WTC11 (cell line): ENCODE results near the gene AGPAT4.
"Not testable (repeated sequence)": the region's sequence is repeated elsewhere in the genome, so short reads cannot be mapped to it uniquely, and the experiment has no call there.

Source experiments
- CBFB ChIP-seq: sonication (generic); formaldehyde crosslinking; IDR thresholded peaks from 2 replicates; pipeline ENCODE4 v1.8.1; 2022; ENCODE audit warnings: mild to moderate bottlenecking, low read depth, missing genetic modification reagents
- CREB1 ChIP-seq: sonication (generic); formaldehyde crosslinking; IDR thresholded peaks from 2 replicates; pipeline ENCODE4 v1.8.0; 2023; ENCODE audit warnings: mild to moderate bottlenecking, missing genetic modification reagents
- GABPB1 ChIP-seq: sonication (generic); formaldehyde crosslinking; IDR thresholded peaks from 2 replicates; pipeline ENCODE4 v1.8.1; 2023; ENCODE audit warnings: mild to moderate bottlenecking, missing genetic modification reagents
- ZNF423 ChIP-seq: fragments of 250-450 bp; sonication (Bioruptor Pico); IDR thresholded peaks from 2 replicates; pipeline ENCODE4 v2.1.2; 2022; ENCODE audit warnings: mild to moderate bottlenecking, moderate library complexity
- TF ChIP-seq, protein P1 (sequence below): sonication (generic); formaldehyde crosslinking; IDR thresholded peaks from 2 replicates; pipeline ENCODE4 v1.8.0; 2022; ENCODE audit warnings: mild to moderate bottlenecking, missing genetic modification reagents
- TF ChIP-seq, protein P2 (sequence below): fragments of 200-600 bp; IDR thresholded peaks from 2 replicates; pipeline ENCODE4 v1.8.0; 2022; ENCODE audit warnings: antibody characterized with exemption
- TF ChIP-seq, protein P3 (sequence below): sonication (generic); formaldehyde crosslinking; IDR thresholded peaks from 2 replicates; pipeline ENCODE4 v1.8.1; 2022; ENCODE audit warnings: mild to moderate bottlenecking, moderate library complexity, missing genetic modification reagents
- TF ChIP-seq, protein P4 (sequence below): sonication (generic); formaldehyde crosslinking; IDR thresholded peaks from 2 replicates; pipeline ENCODE4 v1.8.0; 2022; ENCODE audit warnings: mild to moderate bottlenecking, missing genetic modification reagents
- TF ChIP-seq, protein P5 (sequence below): sonication (generic); formaldehyde crosslinking; IDR thresholded peaks from 2 replicates; pipeline ENCODE4 v1.8.1; 2023; ENCODE audit warnings: mild to moderate bottlenecking, moderate library complexity, missing genetic modification reagents

DNA sequence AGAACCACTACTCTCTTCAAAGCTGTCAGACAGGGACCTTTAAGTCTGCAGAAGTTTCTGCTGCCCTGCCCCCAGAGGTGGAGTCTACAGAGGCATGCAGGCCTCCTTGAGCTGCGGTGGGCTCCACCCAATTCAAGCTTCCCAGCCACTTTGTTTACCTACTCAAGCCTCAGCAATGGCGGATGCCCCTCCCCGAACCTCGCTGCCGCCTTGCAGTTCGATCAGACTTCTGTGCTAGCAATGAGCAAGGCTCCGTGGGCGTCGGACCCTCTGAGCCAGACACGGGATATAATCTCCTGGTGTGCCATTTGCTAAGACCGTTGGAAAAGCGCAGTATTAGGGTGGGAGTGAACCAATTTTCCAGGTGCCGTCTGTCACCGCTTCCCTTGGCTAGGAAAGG is 95.7 kb downstream of the AGPAT4 start:
- not testable (repeated sequence) for TF ChIP-seq GABPB1; ZNF423 (CRISPR knock-in tag); CBFB (CRISPR knock-in tag); CREB1 (CRISPR knock-in tag)
- TF ChIP-seq, protein P1, sequence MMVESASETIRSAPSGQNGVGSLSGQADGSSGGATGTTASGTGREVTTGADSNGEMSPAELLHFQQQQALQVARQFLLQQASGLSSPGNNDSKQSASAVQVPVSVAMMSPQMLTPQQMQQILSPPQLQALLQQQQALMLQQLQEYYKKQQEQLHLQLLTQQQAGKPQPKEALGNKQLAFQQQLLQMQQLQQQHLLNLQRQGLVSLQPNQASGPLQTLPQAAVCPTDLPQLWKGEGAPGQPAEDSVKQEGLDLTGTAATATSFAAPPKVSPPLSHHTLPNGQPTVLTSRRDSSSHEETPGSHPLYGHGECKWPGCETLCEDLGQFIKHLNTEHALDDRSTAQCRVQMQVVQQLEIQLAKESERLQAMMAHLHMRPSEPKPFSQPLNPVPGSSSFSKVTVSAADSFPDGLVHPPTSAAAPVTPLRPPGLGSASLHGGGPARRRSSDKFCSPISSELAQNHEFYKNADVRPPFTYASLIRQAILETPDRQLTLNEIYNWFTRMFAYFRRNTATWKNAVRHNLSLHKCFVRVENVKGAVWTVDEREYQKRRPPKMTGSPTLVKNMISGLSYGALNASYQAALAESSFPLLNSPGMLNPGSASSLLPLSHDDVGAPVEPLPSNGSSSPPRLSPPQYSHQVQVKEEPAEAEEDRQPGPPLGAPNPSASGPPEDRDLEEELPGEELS = not testable (repeated sequence)
- TF ChIP-seq, protein P2, sequence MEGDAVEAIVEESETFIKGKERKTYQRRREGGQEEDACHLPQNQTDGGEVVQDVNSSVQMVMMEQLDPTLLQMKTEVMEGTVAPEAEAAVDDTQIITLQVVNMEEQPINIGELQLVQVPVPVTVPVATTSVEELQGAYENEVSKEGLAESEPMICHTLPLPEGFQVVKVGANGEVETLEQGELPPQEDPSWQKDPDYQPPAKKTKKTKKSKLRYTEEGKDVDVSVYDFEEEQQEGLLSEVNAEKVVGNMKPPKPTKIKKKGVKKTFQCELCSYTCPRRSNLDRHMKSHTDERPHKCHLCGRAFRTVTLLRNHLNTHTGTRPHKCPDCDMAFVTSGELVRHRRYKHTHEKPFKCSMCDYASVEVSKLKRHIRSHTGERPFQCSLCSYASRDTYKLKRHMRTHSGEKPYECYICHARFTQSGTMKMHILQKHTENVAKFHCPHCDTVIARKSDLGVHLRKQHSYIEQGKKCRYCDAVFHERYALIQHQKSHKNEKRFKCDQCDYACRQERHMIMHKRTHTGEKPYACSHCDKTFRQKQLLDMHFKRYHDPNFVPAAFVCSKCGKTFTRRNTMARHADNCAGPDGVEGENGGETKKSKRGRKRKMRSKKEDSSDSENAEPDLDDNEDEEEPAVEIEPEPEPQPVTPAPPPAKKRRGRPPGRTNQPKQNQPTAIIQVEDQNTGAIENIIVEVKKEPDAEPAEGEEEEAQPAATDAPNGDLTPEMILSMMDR = not testable (repeated sequence)
- TF ChIP-seq, protein P3, sequence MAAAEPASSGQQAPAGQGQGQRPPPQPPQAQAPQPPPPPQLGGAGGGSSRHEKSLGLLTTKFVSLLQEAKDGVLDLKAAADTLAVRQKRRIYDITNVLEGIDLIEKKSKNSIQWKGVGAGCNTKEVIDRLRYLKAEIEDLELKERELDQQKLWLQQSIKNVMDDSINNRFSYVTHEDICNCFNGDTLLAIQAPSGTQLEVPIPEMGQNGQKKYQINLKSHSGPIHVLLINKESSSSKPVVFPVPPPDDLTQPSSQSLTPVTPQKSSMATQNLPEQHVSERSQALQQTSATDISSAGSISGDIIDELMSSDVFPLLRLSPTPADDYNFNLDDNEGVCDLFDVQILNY = not testable (repeated sequence)
- TF ChIP-seq, protein P4, sequence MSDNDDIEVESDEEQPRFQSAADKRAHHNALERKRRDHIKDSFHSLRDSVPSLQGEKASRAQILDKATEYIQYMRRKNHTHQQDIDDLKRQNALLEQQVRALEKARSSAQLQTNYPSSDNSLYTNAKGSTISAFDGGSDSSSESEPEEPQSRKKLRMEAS (CRISPR knock-in tag) = not testable (repeated sequence)
- TF ChIP-seq, protein P5, sequence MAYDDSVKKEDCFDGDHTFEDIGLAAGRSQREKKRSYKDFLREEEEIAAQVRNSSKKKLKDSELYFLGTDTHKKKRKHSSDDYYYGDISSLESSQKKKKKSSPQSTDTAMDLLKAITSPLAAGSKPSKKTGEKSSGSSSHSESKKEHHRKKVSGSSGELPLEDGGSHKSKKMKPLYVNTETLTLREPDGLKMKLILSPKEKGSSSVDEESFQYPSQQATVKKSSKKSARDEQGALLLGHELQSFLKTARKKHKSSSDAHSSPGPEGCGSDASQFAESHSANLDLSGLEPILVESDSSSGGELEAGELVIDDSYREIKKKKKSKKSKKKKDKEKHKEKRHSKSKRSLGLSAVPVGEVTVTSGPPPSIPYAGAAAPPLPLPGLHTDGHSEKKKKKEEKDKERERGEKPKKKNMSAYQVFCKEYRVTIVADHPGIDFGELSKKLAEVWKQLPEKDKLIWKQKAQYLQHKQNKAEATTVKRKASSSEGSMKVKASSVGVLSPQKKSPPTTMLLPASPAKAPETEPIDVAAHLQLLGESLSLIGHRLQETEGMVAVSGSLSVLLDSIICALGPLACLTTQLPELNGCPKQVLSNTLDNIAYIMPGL (CRISPR knock-in tag) = not testable (repeated sequence)
